Suprapubic skin (tissue), 4 donors: ENCODE results near the gene IGLON5. TPM values are rescaled to one million over a fixed set of nuclear protein-coding genes. Genes with fewer than 3 reads are reported as not detected.

Source experiments
- DNase-seq, 2 donors: peaks; one replicate each; pipeline ENCODE4 v3.0.0-alpha.2; 2019; ENCODE audit warnings: low spot score in 2 of 2
- H3K27ac ChIP-seq: fragments of 200-600 bp; sonication (generic); one replicate; pipeline ENCODE4 v1.5.1; 2019
- H3K27me3 ChIP-seq: fragments of 200-600 bp; sonication (generic); one replicate; pipeline ENCODE4 v1.5.1; 2019
- H3K36me3 ChIP-seq: fragments of 200-600 bp; sonication (generic); one replicate; pipeline ENCODE4 v1.5.1; 2019
- H3K4me1 ChIP-seq: fragments of 200-600 bp; sonication (generic); one replicate; pipeline ENCODE4 v1.5.1; 2019
- H3K4me3 ChIP-seq: fragments of 200-600 bp; sonication (generic); one replicate; pipeline ENCODE4 v1.5.1; 2019; ENCODE audit warnings: mild to moderate bottlenecking
- H3K9me3 ChIP-seq: fragments of 200-600 bp; sonication (generic); one replicate; pipeline ENCODE4 v1.5.1; 2019
- EP300 ChIP-seq: sonication (generic); formaldehyde crosslinking; IDR thresholded peaks from one replicate; pipeline ENCODE4 v1.6.1; 2017; ENCODE audit warnings: antibody characterized with exemption
- POLR2A ChIP-seq, 2 donors: fragments of 450-650 bp; IDR thresholded peaks; one replicate each; pipeline ENCODE4 v1.6.1; 2017; ENCODE audit warnings: antibody characterized with exemption in 2 of 2, mild to moderate bottlenecking in 2 of 2, moderate library complexity in 2 of 2
- POLR2AphosphoS5 ChIP-seq, 3 donors: sonication (generic); formaldehyde crosslinking; IDR thresholded peaks; one replicate each; pipeline ENCODE4 v1.6.1; 2017; ENCODE audit warnings: antibody characterized with exemption in 3 of 3
- WGBS: methylation state at CpG from one replicate; pipeline ENCODE4 v1.1.5; 2018; 5-methylcytosine and 5-hydroxymethylcytosine counted together
- total RNA-seq, 4 donors: library from RNA; depleted of rRNA; stranded (reverse); fragments of >200 nt; gene quantifications; one replicate each; pipeline ENCODE4 v1.1.0, GENCODE V29; 2016
- TF ChIP-seq, protein P1 (sequence below), 2 donors: fragments of 200-600 bp in 1 of 2; fragments of 450-650 bp in 1 of 2; sonication (generic) in 1 of 2; IDR thresholded peaks; one replicate each; pipeline ENCODE4 v1.5.1; 2016 to 2019; ENCODE audit warnings: antibody characterized with exemption in 2 of 2, mild to moderate bottlenecking in 1 of 2, moderate library complexity in 1 of 2

Gene IGLON5
- total RNA-seq, 4 donors from 2014 or later: 0.26 TPM; not detected in 3

DNA sequence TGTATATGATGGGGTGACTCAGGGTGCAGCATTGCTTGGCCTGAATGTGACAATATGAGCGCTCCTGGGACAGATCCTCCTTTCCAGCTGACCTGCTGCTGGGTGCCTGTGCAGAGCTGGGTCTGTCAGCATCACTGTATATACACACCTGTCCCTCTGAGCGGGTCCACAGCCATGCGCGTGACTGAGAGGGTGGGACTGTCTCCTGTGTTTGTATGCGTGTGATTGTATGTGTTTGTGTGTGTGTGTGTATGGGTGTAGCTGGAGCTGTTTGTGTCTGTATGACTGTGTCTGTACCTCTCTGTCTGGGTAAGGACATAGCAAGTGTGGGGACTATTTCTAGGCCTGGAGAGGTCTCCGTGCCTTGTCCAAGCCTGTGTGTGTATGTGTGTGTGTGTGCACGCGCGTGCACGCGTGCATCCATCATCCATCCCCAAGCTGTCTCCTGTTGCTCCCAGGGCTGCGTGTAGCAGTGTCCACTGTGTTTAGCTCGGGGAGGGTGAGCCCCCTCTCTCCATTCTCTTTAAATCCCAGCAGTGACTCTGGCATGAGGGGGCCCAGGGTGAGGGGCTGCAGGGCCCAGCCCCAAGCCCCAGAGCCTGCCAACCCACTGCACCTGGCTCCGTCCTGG lies 8.3 kb downstream of the IGLON5 start:
- WGBS: 82% methylated on average over 13 of the region's 14 CpGs

DNA sequence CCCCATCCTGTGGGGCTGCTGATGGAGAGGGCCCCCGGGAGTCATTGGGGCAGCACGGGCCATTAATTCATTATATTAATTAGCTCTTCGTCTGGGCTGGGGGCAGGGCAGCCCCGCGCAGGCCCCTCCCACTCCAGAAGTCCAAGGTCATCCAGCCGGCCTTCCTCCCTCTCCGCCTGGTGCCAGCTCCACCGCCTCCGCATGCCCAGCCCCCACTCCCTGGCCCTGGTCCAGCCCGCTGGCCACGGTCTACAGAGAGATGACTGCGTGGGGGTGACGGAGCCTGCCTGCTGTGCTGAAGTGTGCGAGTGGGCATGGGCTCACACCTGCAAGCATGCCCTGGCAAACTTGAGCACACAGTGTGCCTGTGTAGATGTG lies 8.8 kb downstream of the IGLON5 start:
- TF ChIP-seq POLR2AphosphoS5 (IDR thresholded peaks at IDR 0.05): no peak
- TF ChIP-seq, protein P1, sequence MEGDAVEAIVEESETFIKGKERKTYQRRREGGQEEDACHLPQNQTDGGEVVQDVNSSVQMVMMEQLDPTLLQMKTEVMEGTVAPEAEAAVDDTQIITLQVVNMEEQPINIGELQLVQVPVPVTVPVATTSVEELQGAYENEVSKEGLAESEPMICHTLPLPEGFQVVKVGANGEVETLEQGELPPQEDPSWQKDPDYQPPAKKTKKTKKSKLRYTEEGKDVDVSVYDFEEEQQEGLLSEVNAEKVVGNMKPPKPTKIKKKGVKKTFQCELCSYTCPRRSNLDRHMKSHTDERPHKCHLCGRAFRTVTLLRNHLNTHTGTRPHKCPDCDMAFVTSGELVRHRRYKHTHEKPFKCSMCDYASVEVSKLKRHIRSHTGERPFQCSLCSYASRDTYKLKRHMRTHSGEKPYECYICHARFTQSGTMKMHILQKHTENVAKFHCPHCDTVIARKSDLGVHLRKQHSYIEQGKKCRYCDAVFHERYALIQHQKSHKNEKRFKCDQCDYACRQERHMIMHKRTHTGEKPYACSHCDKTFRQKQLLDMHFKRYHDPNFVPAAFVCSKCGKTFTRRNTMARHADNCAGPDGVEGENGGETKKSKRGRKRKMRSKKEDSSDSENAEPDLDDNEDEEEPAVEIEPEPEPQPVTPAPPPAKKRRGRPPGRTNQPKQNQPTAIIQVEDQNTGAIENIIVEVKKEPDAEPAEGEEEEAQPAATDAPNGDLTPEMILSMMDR (IDR thresholded peaks at IDR 0.05): no peak
- TF ChIP-seq EP300: no peak
- TF ChIP-seq POLR2A (IDR thresholded peaks at IDR 0.05): no peak
- H3K27me3 ChIP-seq: peaks cover 45% of the 10 kb centered on the region
- no peak overlapping the region for H3K27ac ChIP-seq
- H3K36me3 ChIP-seq: no peaks in the 10 kb centered on the region
- 34% methylated on average over 7 of the region's 14 CpGs for WGBS
- H3K4me1 ChIP-seq: no peaks in the 10 kb centered on the region
- no peak overlapping the region for H3K4me3 ChIP-seq
- DNase-seq: no peak
- no peaks in the 10 kb centered on the region for H3K9me3 ChIP-seq

More for the DNA sequence above, 8.3 kb downstream of the IGLON5 start:
- Histone ChIP-seq H3K4me1 (no peaks in the 10 kb centered on the region), H3K27me3 (peaks cover 50% of the 10 kb centered on the region), H3K36me3 (no peaks in the 10 kb centered on the region), H3K9me3 (no peaks in the 10 kb centered on the region), H3K4me3 (no peak overlapping the region), H3K27ac (no peak overlapping the region)
- no peak for DNase-seq
- no peak for TF ChIP-seq POLR2A (IDR thresholded peaks at IDR 0.05)
- TF ChIP-seq, protein P1 (IDR thresholded peaks at IDR 0.05): no peak
- no peak for TF ChIP-seq POLR2AphosphoS5 (IDR thresholded peaks at IDR 0.05)
- TF ChIP-seq EP300: no peak

DNA sequence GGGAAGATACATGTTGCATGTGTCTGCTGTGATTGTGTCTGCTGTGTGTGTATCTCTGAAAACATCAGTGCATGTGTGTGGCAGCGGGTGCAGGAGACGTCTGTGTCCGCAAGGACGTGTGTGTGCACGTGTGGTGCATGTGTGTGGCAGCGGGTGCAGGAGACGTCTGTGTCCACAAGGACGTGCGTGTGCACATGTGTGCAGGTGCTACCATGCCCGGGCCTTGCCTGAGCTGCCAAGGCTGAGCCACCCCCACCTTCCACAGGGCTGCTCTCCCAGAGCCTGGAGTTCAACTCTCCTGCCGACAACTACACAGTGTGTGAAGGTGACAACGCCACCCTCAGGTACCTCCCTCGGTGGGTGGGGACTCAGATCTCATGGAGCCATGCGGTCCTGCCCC lies 10.4 kb downstream of the IGLON5 start:
- TF ChIP-seq EP300 (no peak), POLR2AphosphoS5 (IDR thresholded peaks at IDR 0.05) (no peak), POLR2A (IDR thresholded peaks at IDR 0.05) (no peak)
- TF ChIP-seq, protein P1 (IDR thresholded peaks at IDR 0.05): no peak
- no peaks in the 10 kb centered on the region for H3K36me3 ChIP-seq
- no peak overlapping the region for H3K4me3 ChIP-seq
- DNase-seq: no peak
- peaks cover 55% of the 10 kb centered on the region for H3K27me3 ChIP-seq
- 61% methylated on average over 13 of the region's 14 CpGs for WGBS
- no peak overlapping the region for H3K27ac ChIP-seq
- no peaks in the 10 kb centered on the region for H3K9me3 ChIP-seq
- H3K4me1 ChIP-seq: no peaks in the 10 kb centered on the region

DNA sequence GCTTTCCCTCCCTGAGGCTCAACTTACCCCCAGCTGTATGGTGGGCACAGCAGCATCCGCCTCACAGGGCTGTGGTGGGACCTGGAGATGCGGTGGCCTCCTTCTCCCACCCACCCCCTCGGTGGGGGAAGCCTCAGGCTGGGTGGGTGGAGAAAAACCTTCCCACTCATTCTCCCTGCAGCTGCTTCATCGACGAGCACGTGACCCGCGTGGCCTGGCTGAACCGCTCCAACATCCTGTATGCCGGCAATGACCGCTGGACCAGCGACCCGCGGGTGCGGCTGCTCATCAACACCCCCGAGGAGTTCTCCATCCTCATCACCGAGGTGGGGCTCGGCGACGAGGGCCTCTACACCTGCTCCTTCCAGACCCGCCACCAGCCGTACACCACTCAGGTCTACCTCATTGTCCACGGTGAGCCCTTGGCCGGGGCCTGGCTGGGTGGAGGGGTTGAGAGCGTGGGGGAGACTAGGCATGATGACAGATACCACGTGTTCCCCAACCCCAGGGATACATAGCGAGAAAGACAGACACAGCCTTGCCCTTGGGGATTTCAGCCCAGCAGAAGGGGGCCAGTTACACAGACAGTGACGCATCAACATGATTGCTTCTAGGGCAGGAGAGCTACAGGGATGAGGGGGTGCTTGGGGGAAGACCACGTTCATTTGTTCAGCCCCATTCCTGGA lies 12.2 kb downstream of the IGLON5 start:
- 80% methylated on average over 24 of the region's 29 CpGs for WGBS
- Histone ChIP-seq H3K36me3 (no peaks in the 10 kb centered on the region), H3K27me3 (peaks cover 64% of the 10 kb centered on the region)

DNA sequence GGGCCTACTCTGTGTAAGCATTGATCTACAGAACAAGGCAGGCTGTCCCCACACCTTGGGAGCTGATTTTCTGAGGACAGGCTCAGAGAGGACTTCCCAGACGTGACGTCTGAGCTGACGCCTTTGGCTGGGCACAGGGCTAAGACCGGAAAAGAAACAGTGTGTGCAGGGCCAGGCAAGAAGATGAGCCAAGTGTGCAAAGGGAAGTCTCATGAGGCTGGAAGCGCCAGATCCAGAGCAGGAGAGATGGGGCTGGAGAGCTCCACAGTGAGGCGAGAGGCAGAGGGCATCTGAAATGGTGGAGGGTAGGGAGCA lies 12.7 kb downstream of the IGLON5 start:
- no peaks in the 10 kb centered on the region for H3K36me3 ChIP-seq
- H3K27ac ChIP-seq: no peak overlapping the region
- WGBS: 67% methylated on average over 6 of the region's 6 CpGs
- H3K4me3 ChIP-seq: no peak overlapping the region
- TF ChIP-seq, protein P1 (IDR thresholded peaks at IDR 0.05): no peak
- TF ChIP-seq EP300: no peak
- no peak for TF ChIP-seq POLR2AphosphoS5 (IDR thresholded peaks at IDR 0.05)
- no peak for TF ChIP-seq POLR2A (IDR thresholded peaks at IDR 0.05)
- H3K27me3 ChIP-seq: peaks cover 66% of the 10 kb centered on the region
- H3K4me1 ChIP-seq: peaks cover 14% of the 10 kb centered on the region
- H3K9me3 ChIP-seq: no peaks in the 10 kb centered on the region
- no peak for DNase-seq

More for the DNA sequence above, 12.2 kb downstream of the IGLON5 start:
- Histone ChIP-seq H3K4me1 (peaks cover 14% of the 10 kb centered on the region), H3K27ac (no peak overlapping the region), H3K4me3 (no peak overlapping the region), H3K9me3 (no peaks in the 10 kb centered on the region)
- TF ChIP-seq POLR2AphosphoS5 (IDR thresholded peaks at IDR 0.05): no peak
- TF ChIP-seq POLR2A (IDR thresholded peaks at IDR 0.05): no peak
- TF ChIP-seq, protein P1 (IDR thresholded peaks at IDR 0.05): no peak
- TF ChIP-seq EP300: no peak
- DNase-seq: no peak
